Astrocyte (in vitro differentiated cells and primary cell): ENCODE data around the gene MTCP1.

Experiments used
- CTCF ChIP-seq: IDR thresholded peaks from 2 replicates; pipeline ENCODE4 v1.5.1; 2011; ENCODE audit warnings: low read depth, mild to moderate bottlenecking, inconsistent platforms, low read length, moderate library complexity; ENCODE audit not compliant: insufficient read depth
- EZH2 ChIP-seq: IDR thresholded peaks from 2 replicates; pipeline ENCODE4 v1.6.1; 2012; ENCODE audit warnings: mild to moderate bottlenecking, low read length, inconsistent platforms; ENCODE audit not compliant: insufficient read depth

- TF ChIP-seq CTCF (no peak), EZH2 (no peak)
These were observed 16.2 kb upstream of the MTCP1 start for GRCh38 chrX:155086961-155087735.
